Activated T-helper 1 cell treated with anti-CD3 and anti-CD28 coated beads, Interleukin-12 subunit alpha, Interleukin-12 subunit beta, Interleukin-2, Interleukin-4 antibody, amounts not matched to agents 30 ng/mL and 10 ng/mL and 1 ng/mL, durations not matched to agents 14 hours and 24 hours and 36 hours (primary cell): ENCODE measurements around the gene CCDC70. TPM values are rescaled to one million over a fixed set of nuclear protein-coding genes. Genes with fewer than 3 reads are reported as not detected.
A peak's percentile ranks its signal among the peaks of the same experiment; 100 is the strongest.
"Not testable (repeated sequence)": the region's sequence is repeated elsewhere in the genome, so short reads cannot be mapped to it uniquely, and the experiment has no call there.

ENCODE experiments used
- DNase-seq: peaks from one replicate; pipeline ENCODE4 v3.0.0; 2021; ENCODE audit warnings: low spot score
- H3K27ac Mint-ChIP-seq: one replicate; pipeline ENCODE4 v1.8.0; 2021; ENCODE audit warnings: mild to moderate bottlenecking, mixed read lengths
- H3K27me3 Mint-ChIP-seq: one replicate; pipeline ENCODE4 v1.8.0; 2022; ENCODE audit warnings: mild to moderate bottlenecking, moderate library complexity, mixed read lengths; ENCODE audit not compliant: insufficient read depth
- H3K36me3 Mint-ChIP-seq: one replicate; pipeline ENCODE4 v1.8.0; 2021; ENCODE audit warnings: low read depth, mixed read lengths
- H3K4me1 Mint-ChIP-seq: one replicate; pipeline ENCODE4 v1.8.0; 2021; ENCODE audit warnings: low read depth, mixed read lengths
- H3K4me3 Mint-ChIP-seq: one replicate; pipeline ENCODE4 v1.8.0; 2021; ENCODE audit warnings: mild to moderate bottlenecking, moderate library complexity, mixed read lengths
- H3K9me3 Mint-ChIP-seq: one replicate; pipeline ENCODE4 v1.8.0; 2021; ENCODE audit warnings: mixed read lengths
- intact Hi-C: fragments of 100-400 bp; cut with micrococcal nuclease; formaldehyde crosslinking; loops from one replicate; pipeline ENCODE4 v1.15.1; 2024
- total RNA-seq: library from RNA; stranded (reverse); gene quantifications from 2 replicates; pipeline ENCODE4 v1.2.3, GENCODE V29; 2022

CCDC70 gene
- total RNA-seq, 1 donor from 2014 or later: not detected

DNA sequence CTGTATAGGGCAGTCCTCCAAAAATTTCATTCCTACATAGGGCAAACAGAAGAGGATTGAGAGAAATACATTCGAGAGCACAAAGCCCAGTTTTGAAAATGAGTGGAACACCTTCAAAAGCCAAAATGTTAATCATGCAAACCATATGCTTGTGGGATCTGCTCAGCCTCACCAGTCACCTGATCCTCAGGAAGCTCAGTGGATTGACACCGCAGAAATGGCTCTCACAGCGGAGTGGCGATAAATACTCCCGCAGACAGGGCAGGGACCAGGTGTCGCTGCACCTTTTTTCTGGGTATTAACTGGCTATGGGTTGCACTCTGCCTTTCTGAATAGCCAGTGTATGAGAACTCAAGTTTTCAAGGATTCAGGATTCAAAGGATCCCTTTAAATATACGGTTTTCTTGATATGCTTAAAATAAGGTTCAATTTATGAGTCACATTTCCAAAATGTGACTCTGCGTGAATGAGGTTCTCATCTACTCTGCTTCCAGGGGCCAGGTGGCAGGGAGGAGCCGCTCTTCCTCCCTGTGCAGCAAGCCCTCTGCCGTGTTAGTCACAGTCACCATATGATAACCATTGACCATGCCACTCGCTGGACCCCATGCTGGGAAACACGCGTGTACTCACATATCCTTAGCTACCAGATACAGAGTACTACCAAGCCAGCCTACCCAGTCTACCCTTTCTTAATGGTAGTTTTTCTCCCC, 39.5 kb upstream of the CCDC70 start:
- H3K27ac Mint-ChIP-seq: peak overlapping the region; percentile 28
- no peaks in the 10 kb centered on the region for H3K27me3 Mint-ChIP-seq
- DNase-seq: no peak
- H3K4me3 Mint-ChIP-seq: peak overlapping the region; percentile 51
- no peaks in the 10 kb centered on the region for H3K9me3 Mint-ChIP-seq
- intact Hi-C loops: no loop called here
- peaks cover 93% of the 10 kb centered on the region for H3K4me1 Mint-ChIP-seq
- H3K36me3 Mint-ChIP-seq: no peaks in the 10 kb centered on the region

DNA sequence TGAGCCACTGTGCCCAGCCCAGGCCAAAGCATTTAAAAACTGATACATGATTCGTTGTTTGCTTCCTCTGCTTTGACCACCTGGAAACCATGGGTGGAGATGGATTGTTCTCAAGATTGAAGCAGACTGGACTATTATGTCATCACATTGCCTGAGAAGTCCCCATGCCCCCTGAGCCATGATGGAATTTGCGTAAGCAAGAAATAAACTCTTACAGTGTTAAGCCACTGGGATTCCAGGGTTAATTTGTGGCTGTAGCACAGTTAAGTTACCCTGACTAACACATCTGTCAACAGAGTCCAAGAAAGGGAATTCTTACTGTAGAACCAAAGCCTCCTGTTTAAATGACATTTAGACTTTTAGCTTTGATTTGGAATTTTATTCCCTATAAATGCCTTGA, 38.4 kb upstream of the CCDC70 start:
- no peak for DNase-seq
- Mint-ChIP-seq H3K4me3 (no peak overlapping the region), H3K36me3 (no peaks in the 10 kb centered on the region), H3K4me1 (peaks cover 98% of the 10 kb centered on the region), H3K27me3 (peaks cover under 1% of the 10 kb centered on the region), H3K27ac (no peak overlapping the region), H3K9me3 (no peaks in the 10 kb centered on the region)
- intact Hi-C loops: no loop called here

DNA sequence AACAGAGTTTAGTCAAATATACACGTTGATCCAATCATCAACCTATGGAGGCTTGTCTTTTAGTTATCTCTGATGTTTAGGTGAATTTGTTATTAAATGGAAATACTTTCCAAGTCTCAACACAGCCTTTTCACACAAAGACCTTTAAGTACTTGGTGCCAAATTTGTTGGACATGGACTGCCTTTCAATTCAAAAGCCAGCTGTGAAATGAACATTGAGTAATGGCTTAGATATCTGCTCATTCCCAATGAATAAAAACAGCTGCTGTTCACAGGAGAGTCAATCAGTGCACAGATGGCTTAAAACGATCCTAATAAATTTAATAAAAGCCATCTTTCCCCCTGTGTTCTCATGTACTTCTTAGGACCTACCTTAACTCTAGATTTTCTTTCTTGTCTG, 37.9 kb upstream of the CCDC70 start:
- no peak overlapping the region for H3K27ac Mint-ChIP-seq

DNA sequence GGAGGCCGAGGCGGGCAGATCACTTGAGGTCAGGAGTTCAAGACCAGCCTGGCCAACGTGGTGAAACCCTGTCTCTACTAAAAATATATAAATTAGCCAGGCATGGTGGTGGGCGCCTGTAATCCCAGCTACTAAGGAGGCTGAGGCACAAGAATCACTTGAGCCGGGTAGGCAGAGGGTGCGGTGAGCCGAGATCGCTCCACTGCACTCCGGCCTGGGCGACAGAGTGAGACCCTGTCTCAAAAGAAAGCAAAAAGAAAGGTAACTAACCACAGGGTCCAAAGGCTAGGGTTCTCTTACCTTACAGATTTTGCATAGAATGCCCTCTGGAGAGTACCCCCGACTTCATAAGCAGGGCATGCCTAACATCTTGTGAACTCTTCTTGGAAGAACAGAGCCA, 37.1 kb upstream of the CCDC70 start:
- Mint-ChIP-seq H3K4me3 (peak overlapping the region; percentile 8), H3K27ac (peak overlapping the region; percentile 71), H3K4me1 (peaks cover 89% of the 10 kb centered on the region)
- H3K27me3 Mint-ChIP-seq, H3K36me3 Mint-ChIP-seq, H3K9me3 Mint-ChIP-seq, DNase-seq: not testable (repeated sequence)
- intact Hi-C loops: loop anchor here (1.0 to 5.0 kb wide), 3 partner anchors 9 to 83 kb away; no protein-coding TSS in a partner anchor

More for the DNA sequence above, 37.9 kb upstream of the CCDC70 start:
- Mint-ChIP-seq H3K4me3 (peak overlapping the region; percentile 8), H3K9me3 (no peaks in the 10 kb centered on the region), H3K4me1 (peaks cover 97% of the 10 kb centered on the region), H3K36me3 (no peaks in the 10 kb centered on the region), H3K27me3 (peaks cover 4% of the 10 kb centered on the region)
- intact Hi-C loops: no loop called here
- DNase-seq: no peak

DNA sequence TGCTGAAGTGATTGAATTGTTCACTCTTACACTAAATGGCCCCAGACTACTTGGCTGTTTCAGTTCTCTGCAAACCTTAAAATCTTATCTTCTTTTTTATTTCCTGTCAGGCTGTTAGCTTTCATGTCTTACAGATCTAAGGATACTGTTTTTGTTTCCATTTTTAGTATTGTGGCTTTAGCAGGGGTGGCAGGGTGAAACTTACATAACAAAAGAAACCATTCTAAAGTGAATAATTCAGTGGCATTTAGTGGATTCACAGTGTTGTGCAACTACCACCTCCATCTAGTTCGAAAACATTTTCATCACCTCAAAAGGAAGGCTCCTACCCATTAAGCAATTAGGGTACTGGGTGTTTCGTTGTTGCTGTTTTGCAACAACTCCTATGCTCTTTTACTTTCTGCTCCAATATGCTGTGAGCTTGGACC, 36.6 kb upstream of the CCDC70 start:
- intact Hi-C loops: loop anchor here (1.0 to 5.0 kb wide), 3 partner anchors 10 to 82 kb away; no protein-coding TSS in a partner anchor
- no peaks in the 10 kb centered on the region for H3K36me3 Mint-ChIP-seq
- H3K27ac Mint-ChIP-seq: peak overlapping the region; percentile 71
- H3K4me3 Mint-ChIP-seq: peak overlapping the region; percentile 8
- H3K9me3 Mint-ChIP-seq: no peaks in the 10 kb centered on the region
- peaks cover 84% of the 10 kb centered on the region for H3K4me1 Mint-ChIP-seq
- peaks cover 4% of the 10 kb centered on the region for H3K27me3 Mint-ChIP-seq
- no peak for DNase-seq

DNA sequence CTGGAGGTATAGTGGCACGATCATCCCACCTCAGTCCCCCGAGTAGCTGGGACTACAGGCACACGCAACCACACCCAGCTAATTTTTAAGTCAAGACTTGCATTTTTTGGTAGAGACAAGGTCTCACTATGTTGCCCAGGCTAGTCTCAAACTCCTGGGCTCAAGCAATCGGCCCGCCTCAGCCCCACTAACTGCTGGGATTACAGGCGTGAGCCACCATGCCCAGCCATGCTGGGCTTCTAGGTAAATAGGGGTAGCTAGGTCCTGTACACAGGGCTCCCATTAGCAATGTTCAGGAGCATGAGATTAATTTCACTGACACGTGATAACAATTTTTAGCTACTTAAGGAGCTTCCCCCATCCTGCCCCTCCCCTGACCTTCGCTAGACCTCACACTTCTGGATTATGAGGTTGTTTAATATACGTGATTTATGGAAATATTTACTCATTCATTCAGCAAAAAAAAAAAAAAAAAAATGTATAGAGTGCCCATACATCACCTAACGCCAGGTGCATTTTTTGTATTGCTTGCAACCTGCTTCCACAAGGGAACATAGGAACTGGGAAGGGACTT, 36.0 kb upstream of the CCDC70 start:
- Mint-ChIP-seq H3K27me3 (peaks cover 4% of the 10 kb centered on the region), H3K27ac (peak overlapping the region; percentile 71), H3K4me1 (peaks cover 78% of the 10 kb centered on the region), H3K36me3 (no peaks in the 10 kb centered on the region), H3K4me3 (peak overlapping the region; percentile 8), H3K9me3 (no peaks in the 10 kb centered on the region)
- no peak for DNase-seq
- intact Hi-C loops: loop anchor here (1.0 to 5.0 kb wide), 3 partner anchors 10 to 82 kb away; no protein-coding TSS in a partner anchor

DNA sequence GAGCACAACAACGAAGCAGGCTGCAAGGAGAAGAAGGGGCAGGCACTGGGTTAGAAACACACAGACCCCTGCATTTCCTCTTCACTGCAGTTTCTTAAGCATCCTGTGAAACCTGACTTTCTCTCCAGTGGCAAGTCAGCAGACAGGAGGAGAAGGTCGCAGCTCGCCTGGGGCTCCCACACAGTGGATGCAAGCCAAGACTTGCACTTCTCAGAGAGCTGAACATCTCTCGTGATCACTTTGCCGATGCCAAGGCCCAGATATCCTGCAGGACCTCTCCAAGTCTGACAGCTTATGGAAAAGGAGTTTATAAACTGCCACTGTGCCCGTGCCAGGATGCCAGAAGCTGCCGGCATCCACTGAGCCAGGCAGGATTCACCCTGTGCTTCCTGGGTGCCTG, 35.2 kb upstream of the CCDC70 start:
- intact Hi-C loops: loop anchor here (5.0 kb wide), 1 partner anchor 81 kb away; no protein-coding TSS in a partner anchor
- Mint-ChIP-seq H3K4me1 (peaks cover 71% of the 10 kb centered on the region), H3K27me3 (peaks cover 4% of the 10 kb centered on the region), H3K9me3 (no peaks in the 10 kb centered on the region), H3K36me3 (no peaks in the 10 kb centered on the region), H3K27ac (no peak overlapping the region), H3K4me3 (no peak overlapping the region)
- DNase-seq: no peak

DNA sequence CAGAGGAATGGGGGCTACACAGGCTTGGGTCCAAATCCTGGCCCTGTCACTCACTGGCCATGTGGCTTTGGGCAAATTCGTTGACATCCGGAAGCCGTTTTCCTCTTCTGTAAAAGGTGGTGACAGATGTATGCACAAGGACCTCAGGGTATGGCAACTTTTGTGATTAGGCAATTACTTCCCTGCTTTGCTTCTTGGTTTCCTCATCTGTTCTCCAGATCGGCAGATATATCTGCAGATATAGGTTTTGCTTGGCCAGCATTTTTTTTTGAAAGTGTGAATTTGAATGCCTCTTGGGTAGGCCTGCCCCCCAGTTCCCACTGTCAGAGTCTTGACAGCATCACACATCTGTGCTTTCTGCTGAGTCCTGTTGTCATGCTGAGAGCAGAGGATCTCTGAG, 34.5 kb upstream of the CCDC70 start:
- peaks cover 4% of the 10 kb centered on the region for H3K27me3 Mint-ChIP-seq
- H3K36me3 Mint-ChIP-seq: no peaks in the 10 kb centered on the region
- peaks cover 71% of the 10 kb centered on the region for H3K4me1 Mint-ChIP-seq
- DNase-seq: no peak
- no peaks in the 10 kb centered on the region for H3K9me3 Mint-ChIP-seq
- peak overlapping the region; percentile 2 for H3K4me3 Mint-ChIP-seq
- H3K27ac Mint-ChIP-seq: no peak overlapping the region
- intact Hi-C loops: loop anchor here (5.0 kb wide), 1 partner anchor 80 kb away; no protein-coding TSS in a partner anchor

DNA sequence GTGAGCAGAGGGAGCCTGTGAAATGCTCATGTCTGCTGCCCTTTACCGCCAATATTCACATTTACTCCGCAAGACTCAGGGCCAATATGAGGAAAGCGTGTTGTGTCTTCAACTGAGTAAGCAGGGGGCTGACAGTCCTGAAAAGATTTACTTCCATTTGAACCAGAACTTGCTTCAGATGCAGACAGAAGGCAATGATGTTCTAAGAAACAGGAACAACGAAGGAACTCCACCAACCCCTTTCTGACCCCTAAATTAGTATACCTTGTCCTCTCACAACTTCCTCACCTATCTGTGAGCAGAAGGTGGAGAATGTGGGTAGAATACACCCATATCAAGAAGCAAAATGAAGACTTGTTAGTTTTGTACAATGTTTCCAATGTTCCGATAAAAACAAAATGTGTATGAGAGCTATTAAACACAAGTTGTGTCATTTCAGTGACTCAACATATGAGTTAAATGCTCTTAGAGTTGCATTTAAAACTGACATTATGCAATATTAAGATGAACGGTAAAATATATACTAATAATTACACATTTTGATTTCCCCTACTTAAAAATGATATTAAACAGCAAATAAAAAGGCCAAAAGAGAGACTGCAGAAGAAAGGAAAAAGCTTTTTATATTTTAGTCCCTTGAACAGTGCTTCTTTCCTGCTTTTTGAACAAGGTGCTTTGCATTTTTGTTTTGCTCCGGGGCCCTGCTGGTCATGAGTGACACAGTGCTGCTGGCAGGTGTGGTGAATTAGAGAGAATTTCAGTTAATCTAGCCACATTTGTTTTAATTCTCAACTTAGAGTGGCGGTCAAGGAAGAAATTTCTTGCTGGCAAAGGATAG, 32.8 kb upstream of the CCDC70 start:
- intact Hi-C loops: loop anchor here (5.0 kb wide), 1 partner anchor 78 kb away; no protein-coding TSS in a partner anchor
- H3K9me3 Mint-ChIP-seq: no peaks in the 10 kb centered on the region
- no peaks in the 10 kb centered on the region for H3K36me3 Mint-ChIP-seq
- no peak overlapping the region for H3K4me3 Mint-ChIP-seq
- peaks cover 62% of the 10 kb centered on the region for H3K4me1 Mint-ChIP-seq
- DNase-seq: no peak
- no peak overlapping the region for H3K27ac Mint-ChIP-seq
- peaks cover 8% of the 10 kb centered on the region for H3K27me3 Mint-ChIP-seq

DNA sequence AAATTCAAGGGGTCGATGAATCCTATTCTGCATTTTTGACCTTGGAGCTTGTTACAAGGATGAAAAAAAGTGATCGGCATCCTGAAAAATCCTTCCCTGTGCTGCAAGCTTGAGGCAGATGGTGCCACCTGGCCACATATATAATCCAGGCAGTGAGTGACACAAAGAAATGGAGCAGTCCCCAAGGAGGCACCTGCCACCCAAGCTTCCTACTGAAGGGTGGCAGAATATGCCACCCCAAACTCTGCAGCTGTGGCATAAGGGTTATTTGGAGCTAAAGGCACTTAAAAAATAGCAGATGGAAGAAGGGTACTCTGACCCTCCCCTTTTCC, 32.2 kb upstream of the CCDC70 start:
- Mint-ChIP-seq H3K4me3 (no peak overlapping the region), H3K4me1 (peaks cover 56% of the 10 kb centered on the region), H3K27ac (no peak overlapping the region)

DNA sequence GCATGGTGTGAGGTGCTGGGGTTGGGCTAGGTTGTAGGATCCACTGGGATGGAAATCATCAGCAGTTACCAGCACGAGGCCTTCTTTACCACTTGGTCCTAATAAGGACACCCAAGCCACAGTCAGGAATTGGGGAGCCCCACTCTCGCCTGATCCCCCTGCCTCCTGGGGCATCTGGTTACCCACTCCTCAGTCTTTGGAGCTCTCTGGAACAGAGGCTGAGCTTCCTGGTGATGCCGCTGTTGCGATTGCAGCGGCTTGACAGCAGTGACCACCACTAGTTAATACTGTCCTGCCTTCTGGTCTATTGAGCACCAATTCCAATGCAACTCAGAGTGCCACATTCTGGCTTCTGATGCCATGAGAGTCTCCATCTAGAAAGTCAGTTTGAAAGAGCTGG, 30.2 kb upstream of the CCDC70 start:
- no peak overlapping the region for H3K4me3 Mint-ChIP-seq
- intact Hi-C loops: no loop called here
- DNase-seq: no peak
- no peak overlapping the region for H3K27ac Mint-ChIP-seq
- H3K27me3 Mint-ChIP-seq: peaks cover 8% of the 10 kb centered on the region
- H3K9me3 Mint-ChIP-seq: no peaks in the 10 kb centered on the region
- H3K36me3 Mint-ChIP-seq: no peaks in the 10 kb centered on the region
- peaks cover 38% of the 10 kb centered on the region for H3K4me1 Mint-ChIP-seq

More for the DNA sequence above, 32.2 kb upstream of the CCDC70 start:
- no peaks in the 10 kb centered on the region for H3K36me3 Mint-ChIP-seq
- no peaks in the 10 kb centered on the region for H3K9me3 Mint-ChIP-seq
- no peak for DNase-seq
- peaks cover 8% of the 10 kb centered on the region for H3K27me3 Mint-ChIP-seq
- intact Hi-C loops: loop anchor here (5.0 kb wide), 1 partner anchor 78 kb away; no protein-coding TSS in a partner anchor

DNA sequence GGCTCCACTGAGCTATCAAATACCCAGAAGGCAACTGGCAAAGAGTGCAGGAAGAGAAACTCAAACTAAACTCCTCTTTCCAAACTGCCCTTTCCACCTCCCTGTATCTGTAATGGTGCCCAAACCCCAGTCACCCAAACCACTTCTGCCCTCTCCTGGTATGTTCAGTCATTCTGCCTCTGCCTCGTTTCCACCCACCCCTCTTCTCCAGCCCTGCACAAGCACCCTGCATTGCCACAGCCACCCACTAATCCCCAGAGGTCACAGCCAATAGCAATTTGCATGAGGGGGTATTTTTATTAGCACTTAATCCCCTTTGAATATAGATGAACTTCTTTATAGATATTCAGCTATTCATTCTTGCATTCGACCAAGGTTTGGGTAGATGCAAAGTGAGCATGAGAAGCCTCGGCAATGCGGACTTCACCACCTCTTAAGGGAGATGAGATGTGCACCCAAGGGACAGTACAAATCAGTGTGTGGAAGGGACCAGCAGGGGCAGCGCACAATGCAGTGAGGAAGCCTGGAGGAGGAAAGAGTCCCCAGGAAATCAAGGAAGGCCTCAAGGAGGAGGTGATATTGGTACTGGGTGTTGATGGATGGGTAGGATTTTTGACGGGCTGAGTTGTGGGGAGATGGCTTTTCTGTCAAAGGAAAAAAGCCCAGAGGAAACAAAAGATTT, 29.2 kb upstream of the CCDC70 start:
- no peaks in the 10 kb centered on the region for H3K36me3 Mint-ChIP-seq
- intact Hi-C loops: loop anchor here (1.0 kb wide), 2 partner anchors 17 to 397 kb away; no protein-coding TSS in a partner anchor
- H3K4me3 Mint-ChIP-seq: no peak overlapping the region
- H3K4me1 Mint-ChIP-seq: peaks cover 38% of the 10 kb centered on the region
- H3K9me3 Mint-ChIP-seq: no peaks in the 10 kb centered on the region
- H3K27ac Mint-ChIP-seq: no peak overlapping the region
- peaks cover 8% of the 10 kb centered on the region for H3K27me3 Mint-ChIP-seq
- no peak for DNase-seq
